Neuronal stem cell (in vitro differentiated cells): Measurements from ENCODE around the gene MPZL2.

Experiments
- DNase-seq: peaks from one replicate; pipeline ENCODE4 v3.0.0-alpha.2; 2013; ENCODE audit warnings: low spot score
- H2AFZ ChIP-seq: one replicate; pipeline ENCODE4 v1.6.1; 2013; ENCODE audit warnings: mild to moderate bottlenecking, low read length, inconsistent platforms
- H2AK5ac ChIP-seq: 2 replicates; pipeline ENCODE4 v1.6.1; 2013; ENCODE audit warnings: low read depth, mild to moderate bottlenecking, inconsistent platforms, low read length, moderate library complexity, mixed read lengths
- H2BK120ac ChIP-seq: 2 replicates; pipeline ENCODE4 v1.6.1; 2013; ENCODE audit warnings: low read depth, mild to moderate bottlenecking, inconsistent platforms, low read length, moderate library complexity, mixed read lengths
- H2BK12ac ChIP-seq: one replicate; pipeline ENCODE4 v1.6.1; 2013; ENCODE audit warnings: low read length, inconsistent platforms
- H2BK15ac ChIP-seq: 2 replicates; pipeline ENCODE4 v1.6.1; 2013; ENCODE audit warnings: mild to moderate bottlenecking, low read length, inconsistent platforms, mixed read lengths
- H2BK5ac ChIP-seq: one replicate; pipeline ENCODE4 v1.6.1; 2013; ENCODE audit warnings: inconsistent platforms, mild to moderate bottlenecking, low read length, moderate library complexity
- H3K14ac ChIP-seq: one replicate; pipeline ENCODE4 v1.6.1; 2013; ENCODE audit warnings: low read length, inconsistent platforms
- H3K18ac ChIP-seq: 2 replicates; pipeline ENCODE4 v1.6.1; 2013; ENCODE audit warnings: low read length, inconsistent platforms
- H3K23ac ChIP-seq: 2 replicates; pipeline ENCODE4 v1.6.1; 2013; ENCODE audit warnings: low read depth, mild to moderate bottlenecking, mixed read lengths, low read length, inconsistent platforms; ENCODE audit not compliant: poor library complexity
- H3K27ac ChIP-seq: replicated peaks from 3 replicates; pipeline ENCODE4 v1.5.1; 2013; ENCODE audit warnings: low read length, inconsistent platforms
- H3K27me3 ChIP-seq, 3 experiments: 2 replicates each; pipeline ENCODE4 v1.6.1; 2013; ENCODE audit warnings: low read length in 3 of 3, mild to moderate bottlenecking in 2 of 3, inconsistent platforms in 1 of 3, low read depth in 1 of 3, mixed read lengths in 1 of 3, moderate library complexity in 1 of 3; ENCODE audit not compliant: control insufficient read depth in 3 of 3, insufficient read depth in 3 of 3
- H3K36me3 ChIP-seq, 2 donors: replicated peaks in 1 of 2; 2 replicates each; pipeline ENCODE4 v1.6.1; 2013; ENCODE audit warnings: low read length in 2 of 2; ENCODE audit not compliant: control insufficient read depth in 2 of 2, insufficient read depth in 2 of 2
- H3K4ac ChIP-seq: 2 replicates; pipeline ENCODE4 v1.6.1; 2013; ENCODE audit warnings: inconsistent platforms, mild to moderate bottlenecking, low read length, moderate library complexity
- H3K4me1 ChIP-seq, 2 donors: 1 replicate in 1 of 2; 2 replicates in 1 of 2; pipeline ENCODE4 v1.6.1; 2013; ENCODE audit warnings: low read length in 2 of 2, low read depth in 1 of 2; ENCODE audit not compliant: control insufficient read depth in 2 of 2, insufficient read depth in 1 of 2
- H3K4me2 ChIP-seq: one replicate; pipeline ENCODE4 v1.6.1; 2013; ENCODE audit warnings: mild to moderate bottlenecking, low read length, inconsistent platforms; ENCODE audit not compliant: insufficient read depth, poor library complexity, severe bottlenecking
- H3K4me3 ChIP-seq, 2 donors: 2 replicates each; pipeline ENCODE4 v1.5.1; 2013; ENCODE audit warnings: low read length in 2 of 2, mild to moderate bottlenecking in 2 of 2, inconsistent platforms in 1 of 2, moderate library complexity in 1 of 2
- H3K79me1 ChIP-seq: one replicate; pipeline ENCODE4 v1.6.1; 2013; ENCODE audit warnings: low read depth, mild to moderate bottlenecking, inconsistent platforms, low read length, moderate library complexity
- H3K9ac ChIP-seq: one replicate; pipeline ENCODE4 v1.6.1; 2013; ENCODE audit warnings: mild to moderate bottlenecking, low read depth, low read length, inconsistent platforms; ENCODE audit not compliant: poor library complexity
- H3K9me3 ChIP-seq, 2 donors: replicated peaks in 1 of 2; 2 replicates each; pipeline versions ENCODE3 to v1.6.1; 2013; ENCODE audit warnings: low read length in 2 of 2, mild to moderate bottlenecking in 2 of 2, inconsistent platforms in 1 of 2, low read depth in 1 of 2, mixed read lengths in 1 of 2, moderate library complexity in 1 of 2; ENCODE audit not compliant: control insufficient read depth in 2 of 2, insufficient read depth in 1 of 2
- H4K8ac ChIP-seq: one replicate; pipeline ENCODE4 v1.6.1; 2013; ENCODE audit warnings: low read depth, mild to moderate bottlenecking, inconsistent platforms, low read length, moderate library complexity
- H4K91ac ChIP-seq: one replicate; pipeline ENCODE4 v1.6.1; 2013; ENCODE audit warnings: low read length, low read depth, mild to moderate bottlenecking, inconsistent platforms; ENCODE audit not compliant: poor library complexity
- WGBS, 2 donors: extraction: QIAGEN DNeasy Blood & Tissue Kit; methylation state at CpG; one replicate each; pipeline ENCODE4 v1.1.7; 2013; ENCODE audit warnings: missing lambda C conversion rate in 2 of 2, mixed read lengths in 1 of 2; ENCODE audit not compliant: insufficient read length in 2 of 2, insufficient replicate concordance in 1 of 2; ENCODE audit errors: extremely low coverage in 2 of 2; 5-methylcytosine and 5-hydroxymethylcytosine counted together

The MPZL2 gene

GRCh38 chr11:118263112-118263511 is 985 bp downstream of the MPZL2 start:
- Histone ChIP-seq H3K4me2 (no peak overlapping the region), H3K18ac (no peak overlapping the region), H3K23ac (no peak overlapping the region), H3K36me3 (no peaks in the 10 kb centered on the region), H3K27me3 (peaks cover 0 to 76% (median 6%) of the 10 kb centered on the region in 3 experiments), H3K4me3 (no peak overlapping the region), H3K9ac (no peak overlapping the region), H2AFZ (no peak overlapping the region), H3K4ac (no peak overlapping the region), H2BK12ac (no peak overlapping the region), H2BK5ac (no peak overlapping the region), H3K14ac (no peak overlapping the region), H2BK120ac (no peak overlapping the region), H4K8ac (no peak overlapping the region), H2BK15ac (no peak overlapping the region), H2AK5ac (no peak overlapping the region), H4K91ac (no peak overlapping the region), H3K27ac (no peak overlapping the region), H3K4me1 (peaks cover 0 to 4% of the 10 kb centered on the region in 2 donors), H3K79me1 (no peaks in the 10 kb centered on the region), H3K9me3 (no peaks in the 10 kb centered on the region)
- no peak for DNase-seq
- no CpG with 5 or more reads among the region's 4 CpGs for WGBS, 2 donors

- peaks cover 0 to 61% (median 6%) of the 10 kb centered on the region in 3 experiments for H3K27me3 ChIP-seq
- WGBS, 2 donors = no CpG with 5 or more reads among the region's 3 CpGs
- no peak overlapping the region for H2AK5ac ChIP-seq
Measured at GRCh38 chr11:118260353-118260752, 3.7 kb downstream of the MPZL2 start.

GRCh38 chr11:118259138-118259537 is 5.0 kb downstream of the MPZL2 start:
- H2BK120ac ChIP-seq = no peak overlapping the region

More at GRCh38 chr11:118260353-118260752, 3.7 kb downstream of the MPZL2 start:
- Histone ChIP-seq H4K91ac (no peak overlapping the region), H2AFZ (no peak overlapping the region), H3K9me3 (no peaks in the 10 kb centered on the region), H3K27ac (no peak overlapping the region), H3K9ac (no peak overlapping the region), H2BK15ac (no peak overlapping the region), H3K4me2 (no peak overlapping the region), H2BK120ac (no peak overlapping the region), H3K79me1 (no peaks in the 10 kb centered on the region), H3K14ac (no peak overlapping the region), H3K23ac (no peak overlapping the region), H2BK12ac (no peak overlapping the region), H3K4me1 (peaks cover 0 to 4% of the 10 kb centered on the region in 2 donors), H4K8ac (no peak overlapping the region), H3K36me3 (no peaks in the 10 kb centered on the region), H3K4ac (no peak overlapping the region), H3K18ac (no peak overlapping the region), H2BK5ac (no peak overlapping the region), H3K4me3 (no peak overlapping the region)
- DNase-seq = no peak

GRCh38 chr11:118258410-118258809 is 5.7 kb downstream of the MPZL2 start:
- no peaks in the 10 kb centered on the region for H3K79me1 ChIP-seq
- no peak overlapping the region for H3K4me2 ChIP-seq
- no peak overlapping the region for H3K14ac ChIP-seq
- H3K27me3 ChIP-seq = peaks cover 0 to 51% (median 0%) of the 10 kb centered on the region in 3 experiments
- no peak overlapping the region for H2BK120ac ChIP-seq
- H3K27ac ChIP-seq = no peak overlapping the region
- H3K9ac ChIP-seq = no peak overlapping the region
- no peaks in the 10 kb centered on the region for H3K4me1 ChIP-seq
- H3K18ac ChIP-seq = no peak overlapping the region
- H4K91ac ChIP-seq = no peak overlapping the region
- no peak overlapping the region for H2BK15ac ChIP-seq
- no peak overlapping the region for H3K4me3 ChIP-seq
- H3K4ac ChIP-seq = no peak overlapping the region
- H2AFZ ChIP-seq = no peak overlapping the region
- no peak for DNase-seq
- H2BK5ac ChIP-seq = no peak overlapping the region
- no peak overlapping the region for H2AK5ac ChIP-seq
- no peak overlapping the region for H3K23ac ChIP-seq
- no peak overlapping the region for H4K8ac ChIP-seq
- no CpG with 5 or more reads among the region's 1 CpG for WGBS, 2 donors
- no peaks in the 10 kb centered on the region for H3K36me3 ChIP-seq
- H3K9me3 ChIP-seq = no peaks in the 10 kb centered on the region
- H2BK12ac ChIP-seq = no peak overlapping the region

More at GRCh38 chr11:118259138-118259537, 5.0 kb downstream of the MPZL2 start:
- H3K4me3 ChIP-seq = no peak overlapping the region
- no peaks in the 10 kb centered on the region for H3K36me3 ChIP-seq
- H3K27ac ChIP-seq = no peak overlapping the region
- no peak overlapping the region for H2AK5ac ChIP-seq
- no peak overlapping the region for H2BK5ac ChIP-seq
- no peak overlapping the region for H3K4me2 ChIP-seq
- no peak overlapping the region for H2AFZ ChIP-seq
- WGBS, 2 donors = no CpG with 5 or more reads among the region's 1 CpG
- H3K4ac ChIP-seq = no peak overlapping the region
- no peaks in the 10 kb centered on the region for H3K9me3 ChIP-seq
- H3K4me1 ChIP-seq = no peaks in the 10 kb centered on the region
- H3K14ac ChIP-seq = no peak overlapping the region
- no peak overlapping the region for H4K8ac ChIP-seq
- no peak overlapping the region for H2BK15ac ChIP-seq
- H2BK12ac ChIP-seq = no peak overlapping the region
- H3K79me1 ChIP-seq = no peaks in the 10 kb centered on the region
- H3K27me3 ChIP-seq = peaks cover 0 to 58% (median 6%) of the 10 kb centered on the region in 3 experiments
- DNase-seq = no peak
- H3K23ac ChIP-seq = no peak overlapping the region
- no peak overlapping the region for H3K9ac ChIP-seq
- H3K18ac ChIP-seq = no peak overlapping the region
- H4K91ac ChIP-seq = no peak overlapping the region
